SK-N-SH (cell line): ENCODE results near the gene PPP1R14B. TPM values are rescaled to one million over a fixed set of nuclear protein-coding genes. Genes with fewer than 3 reads are reported as not detected.

ENCODE experiments used
- CTCF ChIA-PET: fragments of 300-600, 350-600 bp; formaldehyde crosslinking; extraction: SDS; loops from one replicate; lab custom pipeline; 2021; lab: Yijun Ruan, JAX
- POLR2A ChIA-PET: fragments of 350-600 bp; sonication (Branson Sonifier 250); formaldehyde crosslinking; extraction: SDS; loops from one replicate; lab custom pipeline; 2020; ENCODE audit warnings: antibody characterized with exemption, inconsistent platforms; lab: Yijun Ruan, JAX
- DNase-seq: peaks from one replicate; pipeline ENCODE4 v3.0.0; 2012
- H2AFZ ChIP-seq: fragments of 200-600 bp; sonication (generic); 2 replicates; pipeline ENCODE4 v1.8.1; 2016; ENCODE audit warnings: antibody characterized with exemption, mild to moderate bottlenecking, low read depth
- H3F3A ChIP-seq: fragments of 200-600 bp; sonication (generic); replicated peaks from 2 replicates; pipeline ENCODE3; 2016; ENCODE audit warnings: antibody characterized with exemption, mild to moderate bottlenecking; ENCODE audit not compliant: insufficient read depth
- H3K27ac ChIP-seq, 2 experiments: fragments of 200-500 bp in 1 of 2; fragments of 200-600 bp in 1 of 2; sonication (Bioruptor generic) in 1 of 2; sonication (generic), shearing (Covaris generic) in 1 of 2; 2 replicates each; pipeline versions ENCODE4 v1.5.1 to v1.6.1; 2014 to 2016; ENCODE audit warnings: low read depth in 2 of 2, inconsistent platforms in 1 of 2, low read length in 1 of 2, mild to moderate bottlenecking in 1 of 2, mixed read lengths in 1 of 2
- H3K27me3 ChIP-seq: fragments of 200-600 bp; sonication (generic), shearing (Covaris generic); 2 replicates; pipeline ENCODE4 v1.6.1; 2016; ENCODE audit warnings: mixed run types; ENCODE audit not compliant: insufficient read depth
- H3K36me3 ChIP-seq, 2 experiments: fragments of 200-500 bp in 1 of 2; fragments of 200-600 bp in 1 of 2; sonication (Bioruptor generic) in 1 of 2; sonication (generic) in 1 of 2; replicated peaks in 1 of 2; 2 replicates each; pipeline versions ENCODE3 to v1.5.1; 2014 to 2016; ENCODE audit warnings: low read length in 1 of 2, mild to moderate bottlenecking in 1 of 2; ENCODE audit not compliant: insufficient read depth in 2 of 2, control insufficient read depth in 1 of 2
- H3K4me1 ChIP-seq, 2 experiments: fragments of 200-500 bp in 1 of 2; fragments of 200-600 bp in 1 of 2; sonication (Bioruptor generic) in 1 of 2; sonication (generic), shearing (Covaris generic) in 1 of 2; 2 replicates each; pipeline versions ENCODE4 v1.5.1 to v1.6.1; 2014 to 2016; ENCODE audit warnings: low read depth in 1 of 2, low read length in 1 of 2, mixed run types in 1 of 2; ENCODE audit not compliant: insufficient read depth in 2 of 2, control insufficient read depth in 1 of 2
- H3K4me2 ChIP-seq: fragments of 200-600 bp; sonication (generic), shearing (Covaris generic); 2 replicates; pipeline ENCODE4 v1.6.1; 2017; ENCODE audit warnings: mixed run types
- H3K4me3 ChIP-seq, 2 experiments: fragments of 200-500 bp in 1 of 2; fragments of 200-600 bp in 1 of 2; sonication (Bioruptor generic) in 1 of 2; sonication (generic), shearing (Covaris generic) in 1 of 2; 2 replicates each; pipeline versions ENCODE4 v1.5.1 to v1.8.1; 2014 to 2016; ENCODE audit warnings: low read depth in 2 of 2, inconsistent platforms in 1 of 2, low read length in 1 of 2, mild to moderate bottlenecking in 1 of 2, mixed read lengths in 1 of 2, moderate library complexity in 1 of 2
- H3K79me2 ChIP-seq: fragments of 200-600 bp; sonication (generic); 2 replicates; pipeline ENCODE4 v1.8.1; 2017; ENCODE audit warnings: mild to moderate bottlenecking; ENCODE audit not compliant: insufficient read depth
- H3K9ac ChIP-seq: fragments of 200-600 bp; sonication (generic); 2 replicates; pipeline ENCODE4 v1.6.1; 2017; ENCODE audit warnings: mixed run types
- H3K9me2 ChIP-seq: fragments of 200-600 bp; sonication (generic); 2 replicates; pipeline ENCODE4 v1.6.1; 2017; ENCODE audit warnings: mixed run types
- H3K9me3 ChIP-seq: fragments of 200-600 bp; sonication (generic); 2 replicates; pipeline ENCODE4 v1.6.1; 2017; ENCODE audit warnings: mixed run types, mild to moderate bottlenecking, moderate library complexity
- H4K20me1 ChIP-seq: fragments of 200-600 bp; sonication (generic); 2 replicates; pipeline ENCODE4 v1.6.1; 2017; ENCODE audit warnings: mild to moderate bottlenecking, mixed run types; ENCODE audit not compliant: insufficient read depth
- CTCF ChIP-seq: fragments of 200-600 bp; sonication (generic); IDR thresholded peaks from 2 replicates; pipeline ENCODE4 v1.6.1; 2017; ENCODE audit warnings: antibody characterized with exemption, mild to moderate bottlenecking, moderate library complexity
- ELF1 ChIP-seq: IDR thresholded peaks from 2 replicates; pipeline ENCODE4 v1.4.0; 2012
- EP300 ChIP-seq, 2 experiments: IDR thresholded peaks; 2 replicates each; pipeline versions ENCODE4 v1.4.0 to v1.6.1; 2012; ENCODE audit warnings: borderline replicate concordance in 1 of 2, low read depth in 1 of 2, low read length in 1 of 2
- FOSL2 ChIP-seq: IDR thresholded peaks from 2 replicates; pipeline ENCODE4 v1.4.0; 2012; ENCODE audit warnings: low read depth, mild to moderate bottlenecking, moderate library complexity, borderline replicate concordance
- FOXJ3 ChIP-seq: sonication (generic); formaldehyde crosslinking; IDR thresholded peaks from 2 replicates; pipeline ENCODE4 v1.5.1; 2020; ENCODE audit warnings: mild to moderate bottlenecking, missing genetic modification reagents
- JUND ChIP-seq: IDR thresholded peaks from 2 replicates; pipeline ENCODE4 v1.4.0; 2012
- MEF2A ChIP-seq: IDR thresholded peaks from 2 replicates; pipeline ENCODE4 v1.4.0; 2012; ENCODE audit warnings: low read depth, borderline replicate concordance
- NRF1 ChIP-seq: IDR thresholded peaks from 2 replicates; pipeline ENCODE4 v1.6.1; 2012; ENCODE audit warnings: low read depth, mild to moderate bottlenecking, low read length
- POLR2AphosphoS5 ChIP-seq: IDR thresholded peaks from 2 replicates; pipeline ENCODE4 v1.6.1; 2012; ENCODE audit warnings: low read depth, low read length
- RAD21 ChIP-seq: IDR thresholded peaks from 2 replicates; pipeline ENCODE4 v1.6.1; 2012; ENCODE audit warnings: mild to moderate bottlenecking, low read length
- RCOR1 ChIP-seq: fragments of 150-350 bp; IDR thresholded peaks from 2 replicates; pipeline ENCODE4 v1.6.1; 2017; ENCODE audit warnings: antibody characterized with exemption, low read length
- REST ChIP-seq: IDR thresholded peaks from 2 replicates; pipeline ENCODE4 v1.6.1; 2012; ENCODE audit warnings: mild to moderate bottlenecking, low read depth, low read length, moderate library complexity
- RXRA ChIP-seq: IDR thresholded peaks from 2 replicates; pipeline ENCODE4 v1.4.0; 2012; ENCODE audit warnings: low read depth, mild to moderate bottlenecking, borderline replicate concordance
- SIN3A ChIP-seq: IDR thresholded peaks from 2 replicates; pipeline ENCODE4 v1.6.1; 2012; ENCODE audit warnings: low read depth, mild to moderate bottlenecking, low read length, moderate library complexity, borderline replicate concordance
- SMC3 ChIP-seq: IDR thresholded peaks from 2 replicates; pipeline ENCODE4 v1.6.1; 2012; ENCODE audit warnings: low read depth, low read length, improper control_type of control experiment
- TCF12 ChIP-seq: IDR thresholded peaks from 2 replicates; pipeline ENCODE4 v1.4.0; 2012
- whole genome bisulfite sequencing: methylation state at CpG from one replicate; pipeline ENCODE4 v1.1.6; 2017; ENCODE audit warnings: low lambda C conversion rate; 5-methylcytosine and 5-hydroxymethylcytosine counted together
- polyA plus RNA-seq, 3 experiments: library from polyadenylated mRNA; depleted of rRNA; stranded (reverse); fragments of >200 nt; gene quantifications; 2 replicates each; pipeline ENCODE4 v1.2.3, GENCODE V29; 2012
- TF ChIP-seq, protein P1 (sequence below): fragments of 150-350 bp; IDR thresholded peaks from 2 replicates; pipeline ENCODE4 v1.6.1; 2016; ENCODE audit warnings: mild to moderate bottlenecking, low read depth, low read length
- TF ChIP-seq, protein P2 (sequence below): IDR thresholded peaks from 2 replicates; pipeline ENCODE4 v1.4.0; 2012; ENCODE audit warnings: low read depth, borderline replicate concordance

PPP1R14B gene
- polyA plus RNA-seq, 1 of the 3 experiments (the other 2 are of a cell fraction) = 523 TPM

- TF ChIP-seq ELF1 = no peak
- no peak for TF ChIP-seq SMC3
- TF ChIP-seq CTCF = no peak
- TF ChIP-seq RCOR1 = no peak
- no peak for TF ChIP-seq JUND
- TF ChIP-seq REST = no peak
- no peak for TF ChIP-seq FOXJ3 (CRISPR knock-in tag)
- no peak for TF ChIP-seq MEF2A
- TF ChIP-seq FOSL2 = no peak
- TF ChIP-seq, protein P1, sequence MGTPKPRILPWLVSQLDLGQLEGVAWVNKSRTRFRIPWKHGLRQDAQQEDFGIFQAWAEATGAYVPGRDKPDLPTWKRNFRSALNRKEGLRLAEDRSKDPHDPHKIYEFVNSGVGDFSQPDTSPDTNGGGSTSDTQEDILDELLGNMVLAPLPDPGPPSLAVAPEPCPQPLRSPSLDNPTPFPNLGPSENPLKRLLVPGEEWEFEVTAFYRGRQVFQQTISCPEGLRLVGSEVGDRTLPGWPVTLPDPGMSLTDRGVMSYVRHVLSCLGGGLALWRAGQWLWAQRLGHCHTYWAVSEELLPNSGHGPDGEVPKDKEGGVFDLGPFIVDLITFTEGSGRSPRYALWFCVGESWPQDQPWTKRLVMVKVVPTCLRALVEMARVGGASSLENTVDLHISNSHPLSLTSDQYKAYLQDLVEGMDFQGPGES = no peak
- TF ChIP-seq RAD21 = no peak
- TF ChIP-seq, protein P2, sequence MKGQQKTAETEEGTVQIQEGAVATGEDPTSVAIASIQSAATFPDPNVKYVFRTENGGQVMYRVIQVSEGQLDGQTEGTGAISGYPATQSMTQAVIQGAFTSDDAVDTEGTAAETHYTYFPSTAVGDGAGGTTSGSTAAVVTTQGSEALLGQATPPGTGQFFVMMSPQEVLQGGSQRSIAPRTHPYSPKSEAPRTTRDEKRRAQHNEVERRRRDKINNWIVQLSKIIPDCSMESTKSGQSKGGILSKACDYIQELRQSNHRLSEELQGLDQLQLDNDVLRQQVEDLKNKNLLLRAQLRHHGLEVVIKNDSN = no peak
- no peak for TF ChIP-seq EP300 (IDR thresholded peaks at IDR 0.05; ENCODE audit: borderline replicate concordance in 1 of 2, low read depth in 1 of 2, low read length in 1 of 2)
- no peak for TF ChIP-seq TCF12
- TF ChIP-seq POLR2AphosphoS5 = no peak
- TF ChIP-seq NRF1 = no peak
- no peak for TF ChIP-seq RXRA
- no peak for TF ChIP-seq SIN3A
- Histone ChIP-seq H2AFZ (no peak overlapping the region), H3K4me1 (peaks cover 0 to 24% of the 10 kb centered on the region in 2 experiments; a peak in 3 of 4 replicates), H3K36me3 (peaks cover 0 to 3% of the 10 kb centered on the region in 2 experiments), H4K20me1 (no peaks in the 10 kb centered on the region), H3K4me3 (no peak overlapping the region), H3K9ac (no peak overlapping the region), H3K9me2 (no peaks in the 10 kb centered on the region), H3K9me3 (no peaks in the 10 kb centered on the region), H3F3A (peaks cover 3% of the 10 kb centered on the region), H3K4me2 (no peak overlapping the region), H3K27me3 (no peaks in the 10 kb centered on the region), H3K27ac (no peak overlapping the region), H3K79me2 (no peaks in the 10 kb centered on the region)
- WGBS = 91% methylated on average over 21 of the region's 30 CpGs
- POLR2A ChIA-PET = interaction anchor here (0.6 to 1.4 kb wide), 2 partner anchors 12 to 383 kb away, joined by 3 to 5 read pairs; no protein-coding TSS in a partner anchor
- DNase-seq = peak; percentile 26
- CTCF ChIA-PET = interaction anchor here (2.1 kb wide), 1 partner anchor 93 kb away, joined by 5 read pairs; no protein-coding TSS in a partner anchor
These were observed 35.4 kb downstream of the PPP1R14B start for GRCh38 chr11:64211181-64211872.
